Suppressor macrophage treated with lipopolysaccharide for 1 hour (primary cell): ENCODE measurements around the gene SLC38A1.

Source experiments
- DNase-seq, 3 donors: peaks; one replicate each; pipeline ENCODE4 v3.0.0-alpha.2; 2020 to 2022

The SLC38A1 gene

GRCh38 chr12:46230306-46230705, 38.5 kb downstream of the SLC38A1 start:
- peak in 1 of 3 donors; percentile 39 for DNase-seq

- peak; percentile 31 to 66 (median 60) for DNase-seq
These were observed 41.2 kb downstream of the SLC38A1 start for GRCh38 chr12:46227616-46228015.

- no peak for DNase-seq
These were observed 44.5 kb downstream of the SLC38A1 start for GRCh38 chr12:46224386-46224785.

- DNase-seq = no peak
These were observed 45.8 kb downstream of the SLC38A1 start for GRCh38 chr12:46223047-46223446.

- peak; percentile 36 to 55 (median 53) for DNase-seq
These were observed 46.2 kb downstream of the SLC38A1 start for GRCh38 chr12:46222636-46223035.

GRCh38 chr12:46221255-46222128, 47.4 kb downstream of the SLC38A1 start:
- peak in 1 of 3 donors; percentile 18 for DNase-seq

GRCh38 chr12:46219877-46220655, 48.8 kb downstream of the SLC38A1 start:
- peak; percentile 66 to 88 (median 88) for DNase-seq

GRCh38 chr12:46219132-46219876, 49.5 kb downstream of the SLC38A1 start:
- DNase-seq = no peak

- peak; percentile 45 to 49 (median 45) for DNase-seq
These were observed 50.3 kb downstream of the SLC38A1 start for GRCh38 chr12:46218322-46219095.

GRCh38 chr12:46217541-46218321, 51.1 kb downstream of the SLC38A1 start:
- peak; percentile 71 to 85 (median 81) for DNase-seq

GRCh38 chr12:46214668-46215436, 54.0 kb downstream of the SLC38A1 start:
- peak; percentile 50 to 71 (median 68) for DNase-seq

GRCh38 chr12:46212108-46212982, 56.5 kb downstream of the SLC38A1 start:
- no peak for DNase-seq

GRCh38 chr12:46210873-46211439, 57.9 kb downstream of the SLC38A1 start:
- DNase-seq = no peak

- no peak for DNase-seq
These were observed 58.6 kb downstream of the SLC38A1 start for GRCh38 chr12:46209914-46210872.

GRCh38 chr12:46209170-46209569, 59.7 kb downstream of the SLC38A1 start:
- no peak for DNase-seq

- no peak for DNase-seq
These were observed 60.5 kb downstream of the SLC38A1 start for GRCh38 chr12:46208370-46208769.

GRCh38 chr12:46207644-46208043, 61.2 kb downstream of the SLC38A1 start:
- DNase-seq = peak in 2 of 3 donors; percentile 45 to 47

GRCh38 chr12:46206471-46206870, 62.4 kb downstream of the SLC38A1 start:
- DNase-seq = no peak
